NT2/D1 (cell line): ENCODE results near the gene EIF5.

Experiments used
- SUZ12 ChIP-seq: IDR thresholded peaks from 2 replicates; pipeline ENCODE4 v1.6.1; 2011; ENCODE audit not compliant: insufficient read length, insufficient read depth; ENCODE audit errors: extremely low read depth
- YY1 ChIP-seq: IDR thresholded peaks from 2 replicates; pipeline ENCODE4 v1.6.1; 2011; ENCODE audit not compliant: insufficient read length, insufficient read depth
- ZNF274 ChIP-seq: IDR thresholded peaks from 2 replicates; pipeline ENCODE4 v1.6.1; 2011; ENCODE audit warnings: mild to moderate bottlenecking, low read depth, low read length

DNA sequence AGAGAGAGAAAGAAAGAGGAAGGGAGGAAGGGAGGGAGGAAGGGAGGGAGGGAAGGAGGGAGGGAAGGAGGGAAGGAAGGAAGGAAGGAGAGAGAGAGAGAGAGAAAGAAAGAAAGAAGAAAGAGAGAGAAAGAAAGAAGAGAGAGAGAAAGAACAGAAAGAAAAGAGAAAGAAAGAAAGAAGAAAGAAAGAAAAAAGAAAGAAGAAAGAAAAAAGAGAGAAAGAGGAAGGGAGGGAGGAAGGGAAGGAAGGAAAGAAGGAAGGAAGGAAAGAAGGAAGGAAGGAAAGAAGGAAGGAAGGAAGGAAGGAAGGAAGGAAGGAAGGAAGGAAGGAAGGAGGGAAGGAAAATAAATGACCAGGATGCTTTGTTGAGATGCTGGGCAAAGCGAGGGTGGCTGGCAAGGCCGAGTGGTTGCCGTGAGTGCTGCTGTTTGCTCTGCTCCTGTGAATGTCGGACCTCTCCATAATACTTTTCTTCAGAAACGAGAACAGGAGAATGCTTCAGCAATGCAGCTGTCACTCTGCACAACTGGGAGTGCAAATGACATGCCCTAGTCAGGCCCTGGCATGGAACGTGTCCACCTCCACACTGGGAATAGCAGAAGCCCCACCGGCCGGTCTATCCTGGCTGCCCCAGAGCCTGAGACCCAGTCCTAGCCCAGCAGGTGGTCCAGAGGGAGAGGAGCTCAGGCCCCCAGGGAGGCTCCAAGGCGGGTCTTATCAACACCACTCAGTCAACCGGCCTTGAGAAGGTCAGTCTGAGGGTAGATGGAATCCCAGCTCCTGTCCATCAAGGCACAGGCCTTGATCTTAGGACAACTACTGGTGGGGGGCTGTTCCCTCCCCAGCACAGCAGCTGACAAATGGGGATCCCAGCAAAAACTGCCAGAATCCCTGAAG, 25.1 kb upstream of the EIF5 start:
- TF ChIP-seq YY1, result no peak
- TF ChIP-seq ZNF274, result no peak
- no peak for TF ChIP-seq SUZ12
